H9 (cell line): ENCODE measurements around the gene LGALS9. TPM values are rescaled to one million over a fixed set of nuclear protein-coding genes. Genes with fewer than 3 reads are reported as not detected.

Experiments
- DNase-seq: peaks from one replicate; pipeline ENCODE4 v3.0.0-alpha.2; 2017
- H2AFZ ChIP-seq: one replicate; pipeline ENCODE4 v1.6.1; 2013; ENCODE audit warnings: mild to moderate bottlenecking, low read length, control low read depth, moderate library complexity
- H2AK5ac ChIP-seq: 2 replicates; pipeline ENCODE4 v1.6.1; 2013; ENCODE audit warnings: low read length, control low read depth, mixed read lengths; ENCODE audit not compliant: insufficient read length
- H2BK120ac ChIP-seq: one replicate; pipeline ENCODE4 v1.6.1; 2013; ENCODE audit warnings: low read depth, mild to moderate bottlenecking, low read length, control low read depth, inconsistent platforms; ENCODE audit not compliant: poor library complexity, severe bottlenecking
- H2BK12ac ChIP-seq: 2 replicates; pipeline ENCODE4 v1.6.1; 2013; ENCODE audit warnings: low read length, control low read depth, mixed read lengths, low read depth; ENCODE audit not compliant: insufficient read length
- H2BK15ac ChIP-seq: 2 replicates; pipeline ENCODE4 v1.6.1; 2013; ENCODE audit warnings: low read depth, low read length, control low read depth
- H2BK20ac ChIP-seq: one replicate; pipeline ENCODE4 v1.6.1; 2013; ENCODE audit warnings: low read depth, mild to moderate bottlenecking, low read length, control low read depth, inconsistent platforms; ENCODE audit not compliant: poor library complexity, severe bottlenecking
- H2BK5ac ChIP-seq: 2 replicates; pipeline ENCODE4 v1.6.1; 2013; ENCODE audit warnings: low read length, control low read depth, mixed read lengths; ENCODE audit not compliant: insufficient read length
- H3K14ac ChIP-seq: 2 replicates; pipeline ENCODE4 v1.6.1; 2013; ENCODE audit warnings: low read length, control low read depth; ENCODE audit not compliant: insufficient read depth
- H3K18ac ChIP-seq: 2 replicates; pipeline ENCODE4 v1.6.1; 2013; ENCODE audit warnings: low read depth, mild to moderate bottlenecking, mixed read lengths, low read length, control low read depth; ENCODE audit not compliant: insufficient read length
- H3K23ac ChIP-seq: 2 replicates; pipeline ENCODE4 v1.6.1; 2013; ENCODE audit warnings: low read length, control low read depth, mixed read lengths, low read depth; ENCODE audit not compliant: insufficient read length
- H3K23me2 ChIP-seq: 2 replicates; pipeline ENCODE4 v1.6.1; 2013; ENCODE audit warnings: low read depth, mild to moderate bottlenecking, mixed read lengths, low read length, control low read depth; ENCODE audit not compliant: insufficient read length, poor library complexity, severe bottlenecking
- H3K27ac ChIP-seq: 2 replicates; pipeline ENCODE4 v1.5.1; 2013; ENCODE audit warnings: low read length, control low read depth, mixed read lengths, low read depth; ENCODE audit not compliant: insufficient read length
- H3K27me3 ChIP-seq: 2 replicates; pipeline ENCODE4 v1.6.1; 2013; ENCODE audit warnings: low read length, control low read depth, inconsistent platforms; ENCODE audit not compliant: insufficient read depth
- H3K4ac ChIP-seq: 2 replicates; pipeline ENCODE4 v1.6.1; 2013; ENCODE audit warnings: low read depth, mild to moderate bottlenecking, control low read depth, inconsistent platforms, low read length, moderate library complexity
- H3K4me1 ChIP-seq: 2 replicates; pipeline ENCODE4 v1.6.1; 2013; ENCODE audit warnings: low read length, control low read depth, inconsistent platforms; ENCODE audit not compliant: insufficient read depth
- H3K4me2 ChIP-seq: 2 replicates; pipeline ENCODE4 v1.6.1; 2013; ENCODE audit warnings: low read length, control low read depth, mixed read lengths; ENCODE audit not compliant: insufficient read length, insufficient read depth
- H3K56ac ChIP-seq: 2 replicates; pipeline ENCODE4 v1.6.1; 2013; ENCODE audit warnings: low read depth, mild to moderate bottlenecking, mixed read lengths, low read length, control low read depth; ENCODE audit not compliant: insufficient read length
- H3K79me1 ChIP-seq: 2 replicates; pipeline ENCODE4 v1.6.1; 2013; ENCODE audit warnings: low read depth, mild to moderate bottlenecking, moderate library complexity, low read length, control low read depth, inconsistent platforms; ENCODE audit not compliant: insufficient read depth, poor library complexity, severe bottlenecking
- H3K79me2 ChIP-seq: 2 replicates; pipeline ENCODE4 v1.6.1; 2013; ENCODE audit warnings: low read length, control low read depth, inconsistent platforms; ENCODE audit not compliant: insufficient read depth
- H3K9ac ChIP-seq: 2 replicates; pipeline ENCODE4 v1.6.1; 2013; ENCODE audit warnings: low read length, control low read depth, mixed read lengths; ENCODE audit not compliant: insufficient read length; ENCODE audit errors: extremely low read depth
- H3K9me3 ChIP-seq: one replicate; pipeline ENCODE4 v1.6.1; 2013; ENCODE audit warnings: low read depth, low read length, inconsistent platforms; ENCODE audit not compliant: control insufficient read depth
- H3T11ph ChIP-seq: one replicate; pipeline ENCODE4 v1.6.1; 2013; ENCODE audit warnings: mild to moderate bottlenecking, low read length, control low read depth, inconsistent platforms
- H4K20me1 ChIP-seq: one replicate; pipeline ENCODE4 v1.6.1; 2013; ENCODE audit not compliant: control insufficient read depth, insufficient read length, insufficient read depth
- H4K5ac ChIP-seq: 2 replicates; pipeline ENCODE4 v1.6.1; 2013; ENCODE audit warnings: low read depth, mild to moderate bottlenecking, mixed read lengths, low read length, control low read depth; ENCODE audit not compliant: insufficient read length
- H4K8ac ChIP-seq: replicated peaks from 2 replicates; pipeline ENCODE4 v1.6.1; 2013; ENCODE audit warnings: low read length, control low read depth, mixed read lengths, low read depth; ENCODE audit not compliant: insufficient read length
- H4K91ac ChIP-seq: 2 replicates; pipeline ENCODE4 v1.6.1; 2013; ENCODE audit warnings: low read depth, mild to moderate bottlenecking, moderate library complexity, mixed read lengths, low read length, control low read depth; ENCODE audit not compliant: insufficient read length
- H3K27ac Mint-ChIP-seq, 3 experiments: 2 replicates in 2 of 3; 3 replicates in 1 of 3; pipeline ENCODE4 v1.8.0; 2020 to 2021; ENCODE audit warnings: mixed read lengths in 3 of 3, mild to moderate bottlenecking in 1 of 3, moderate library complexity in 1 of 3
- H3K27me3 Mint-ChIP-seq: 2 replicates; pipeline ENCODE4 v1.8.0; 2021; ENCODE audit warnings: low read depth, mild to moderate bottlenecking, moderate library complexity, mixed read lengths
- H3K36me3 Mint-ChIP-seq, 3 experiments: 2 replicates in 2 of 3; 3 replicates in 1 of 3; pipeline ENCODE4 v1.8.0; 2020 to 2021; ENCODE audit warnings: low read depth in 3 of 3, mixed read lengths in 3 of 3; ENCODE audit not compliant: insufficient read depth in 1 of 3
- H3K4me1 Mint-ChIP-seq, 2 experiments: 2 replicates each; pipeline ENCODE4 v1.8.0; 2020; ENCODE audit warnings: mixed read lengths in 2 of 2
- H3K4me3 Mint-ChIP-seq, 2 experiments: 2 replicates in 1 of 2; 3 replicates in 1 of 2; pipeline ENCODE4 v1.8.0; 2020 to 2021; ENCODE audit warnings: mild to moderate bottlenecking in 2 of 2, mixed read lengths in 2 of 2, moderate library complexity in 1 of 2
- H3K9me3 Mint-ChIP-seq, 2 experiments: 2 replicates in 1 of 2; 3 replicates in 1 of 2; pipeline ENCODE4 v1.8.0; 2020; ENCODE audit warnings: mild to moderate bottlenecking in 2 of 2, mixed read lengths in 2 of 2, moderate library complexity in 1 of 2
- CTCF ChIP-seq: fragments of 200-600 bp; sonication (generic); conservative IDR thresholded peaks from 3 replicates; pipeline ENCODE4 v1.8.0; 2021; ENCODE audit warnings: antibody characterized with exemption, mild to moderate bottlenecking
- WGBS: extraction: QIAGEN DNeasy Blood & Tissue Kit; methylation state at CpG from one replicate; pipeline ENCODE4 v1.1.7; 2013; ENCODE audit warnings: missing lambda C conversion rate, low lambda C conversion rate, mixed read lengths; ENCODE audit not compliant: insufficient read length; ENCODE audit errors: extremely low coverage; 5-methylcytosine and 5-hydroxymethylcytosine counted together
- total RNA-seq: library from RNA; stranded (reverse); gene quantifications from 2 replicates; pipeline ENCODE4 v1.2.1, GENCODE V29; 2021

LGALS9 gene
- total RNA-seq, 1 experiment from 2014 or later = 2.5 TPM

GRCh38 chr17:27631411-27631760 lies 398 bp downstream of the LGALS9 start:
- no peak overlapping the region for H3K4me3 Mint-ChIP-seq
- Histone ChIP-seq H2BK20ac (no peak overlapping the region), H3K27me3 (no peaks in the 10 kb centered on the region), H3K4me1 (no peaks in the 10 kb centered on the region; the same call in 1 of the 2 replicates), H3K56ac (no peak overlapping the region), H2BK15ac (no peak overlapping the region), H2AFZ (no peak overlapping the region), H3K23ac (no peak overlapping the region), H3K79me2 (no peaks in the 10 kb centered on the region), H3K27ac (no peak overlapping the region), H2BK5ac (no peak overlapping the region), H4K20me1 (no peaks in the 10 kb centered on the region), H3K4ac (no peak overlapping the region), H4K8ac (no peak overlapping the region), H3K9me3 (no peaks in the 10 kb centered on the region), H3K23me2 (no peaks in the 10 kb centered on the region), H2BK120ac (no peak overlapping the region), H3K9ac (no peak overlapping the region), H3K4me2 (no peak overlapping the region), H2AK5ac (no peak overlapping the region), H3K18ac (no peak overlapping the region), H3K79me1 (no peaks in the 10 kb centered on the region), H4K91ac (no peak overlapping the region), H2BK12ac (no peak overlapping the region), H3T11ph (no peak overlapping the region), H4K5ac (no peak overlapping the region), H3K14ac (peak overlapping the region; percentile 49; the same call in 1 of the 2 replicates)
- WGBS = no CpG with 5 or more reads among the region's 6 CpGs
- no peaks in the 10 kb centered on the region for H3K9me3 Mint-ChIP-seq
- H3K4me1 Mint-ChIP-seq = peaks cover 3 to 7% of the 10 kb centered on the region in 2 experiments; a peak in 3 of 4 replicates
- peaks cover 0 to 6% (median 0%) of the 10 kb centered on the region in 3 experiments; a peak in 4 of 7 replicates for H3K36me3 Mint-ChIP-seq
- H3K27me3 Mint-ChIP-seq = no peaks in the 10 kb centered on the region
- no peak for TF ChIP-seq CTCF
- no peak for DNase-seq
- H3K27ac Mint-ChIP-seq = peak overlapping the region in 2 of 3 experiments; percentile 44 to 85; a peak in 2 of 7 replicates
